ENCODE data around the gene CIB1.
"Not testable (repeated sequence)": the region's sequence is repeated elsewhere in the genome, so short reads cannot be mapped to it uniquely, and the experiment has no call there.

Gene CIB1

DNA sequence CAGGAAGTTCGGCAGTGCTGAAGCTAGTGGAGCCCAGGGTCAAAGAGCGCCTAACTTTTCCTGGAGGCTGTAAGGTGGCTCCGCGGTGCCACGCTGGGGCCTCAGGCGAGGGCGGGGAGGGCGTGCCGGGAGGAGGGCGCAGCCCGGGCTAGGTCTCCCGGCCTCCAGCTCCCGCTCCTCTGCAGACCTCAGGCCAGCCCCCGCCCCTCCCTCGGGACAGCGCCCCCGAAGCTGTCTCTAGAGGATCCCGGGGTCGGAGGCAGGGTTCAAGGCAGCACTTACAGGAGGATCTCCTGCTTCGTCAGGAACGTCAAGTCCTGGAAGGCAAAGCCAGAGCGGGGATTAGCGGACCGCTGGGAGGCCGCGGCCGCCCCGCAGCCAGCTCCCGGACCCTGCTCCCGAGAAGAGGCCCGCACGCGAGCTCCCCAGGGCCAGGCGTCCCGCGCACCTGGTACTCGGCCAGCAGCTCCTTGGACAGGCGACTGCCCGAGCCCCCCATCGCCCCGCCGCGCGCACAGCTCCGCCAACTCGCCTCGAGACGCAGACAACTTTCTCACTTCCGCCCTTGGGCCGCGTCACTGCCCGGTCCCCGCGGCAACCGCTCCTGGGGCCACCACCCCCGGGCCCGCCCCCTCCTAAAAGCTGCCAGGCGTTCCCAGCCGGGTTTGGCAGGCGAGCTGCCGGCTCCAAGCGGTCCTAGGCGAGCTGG is at the start of gene CIB1:
Gene CIB1 (minus strand): TSS at position 555 of the 709 bp plus-strand sequence. CDS start 56 bp downstream, at position 499.
- DNase-seq, result peak; percentile 93

DNA sequence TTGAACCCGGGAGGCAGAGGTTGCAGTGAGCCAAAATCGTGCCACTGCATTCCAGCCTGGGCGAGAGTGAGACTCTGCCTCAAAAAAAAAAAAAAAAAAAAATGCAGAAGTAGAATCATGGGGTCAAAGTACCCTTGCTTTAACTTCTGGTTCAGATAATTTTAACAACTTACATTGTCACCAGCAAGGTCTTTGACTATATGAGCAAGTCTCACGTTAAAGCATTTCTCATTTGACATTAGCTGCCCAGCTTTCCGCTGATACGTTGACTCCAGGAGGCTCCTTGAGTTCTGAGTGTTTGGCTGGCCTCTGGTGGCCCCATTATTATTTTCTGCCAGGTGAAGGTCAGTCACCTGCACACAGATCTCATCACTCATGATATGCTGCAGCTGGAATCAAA is 47.9 kb upstream of the CIB1 start:
- peak; percentile 7 for DNase-seq

DNA sequence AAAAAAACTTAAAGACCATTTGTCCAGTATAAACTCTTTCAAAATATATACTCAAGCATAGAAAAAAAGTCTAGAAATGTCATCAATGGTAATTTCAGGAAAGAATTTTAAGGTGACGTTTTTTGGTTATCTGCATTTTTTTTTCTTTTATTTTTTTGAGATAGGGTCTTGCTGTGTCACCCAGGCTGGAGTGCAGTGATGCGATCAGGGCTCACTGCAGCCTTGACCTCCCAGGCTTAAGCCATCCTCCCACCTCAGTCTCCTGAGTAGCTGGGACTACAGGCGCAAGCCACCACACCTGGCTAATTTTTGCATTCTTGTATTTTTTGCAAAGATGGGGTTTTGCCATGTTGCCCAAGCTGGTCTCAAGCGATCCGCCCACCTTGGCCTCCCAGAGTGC is 47.0 kb upstream of the CIB1 start:
- not testable (repeated sequence) for DNase-seq

DNA sequence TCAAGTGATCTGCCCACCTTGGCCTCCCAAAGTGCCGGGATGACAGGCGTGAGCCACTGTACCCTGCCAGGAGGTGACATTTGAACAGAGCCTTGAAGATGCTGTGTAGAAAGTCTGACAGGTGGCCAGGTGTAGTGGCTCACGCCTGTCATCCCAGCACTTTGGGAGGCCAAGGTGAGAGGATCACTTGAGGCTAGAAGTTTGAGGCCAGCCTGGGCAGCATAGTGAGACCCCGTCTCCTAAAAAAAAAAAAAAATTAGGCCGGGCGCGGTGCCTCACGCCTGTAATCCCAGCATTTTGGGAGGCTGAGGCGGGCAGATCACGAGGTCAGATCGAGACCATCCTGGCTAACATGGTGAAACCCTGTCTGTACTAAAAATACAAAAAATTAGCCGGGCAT is 44.7 kb upstream of the CIB1 start:
- not testable (repeated sequence) for DNase-seq

DNA sequence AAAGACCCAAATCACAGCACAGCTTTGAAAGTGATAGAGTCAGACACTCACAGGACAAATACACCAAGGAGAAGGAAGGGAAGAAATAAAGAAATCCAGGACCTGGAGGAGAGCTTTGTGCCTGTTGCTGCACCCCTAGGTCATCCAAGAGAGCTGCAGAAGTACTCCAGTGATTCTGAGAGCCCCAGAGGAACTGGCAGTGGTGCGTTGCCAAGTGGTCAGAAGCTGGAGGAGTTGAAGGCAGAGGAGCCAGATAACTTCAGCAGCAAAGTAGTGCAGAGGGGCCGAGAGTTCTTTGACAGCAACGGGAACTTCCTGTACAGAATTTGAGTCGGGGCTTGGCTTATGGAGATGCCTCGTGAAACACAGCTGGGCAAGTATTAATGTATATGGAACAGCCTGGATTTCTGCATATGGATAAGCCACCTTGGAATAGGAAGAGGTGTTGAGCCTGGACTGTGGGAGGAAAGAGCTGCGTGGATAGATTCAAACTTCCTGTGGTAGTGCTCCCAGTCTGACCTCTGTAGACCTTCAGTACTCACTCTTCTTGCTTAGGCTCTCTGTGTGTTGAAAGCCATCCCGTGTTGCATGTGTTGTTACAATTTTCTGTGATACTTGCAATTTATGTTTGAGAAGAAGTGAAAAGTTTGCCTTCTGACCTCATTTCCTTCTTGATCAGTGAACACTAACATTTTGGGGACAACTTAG is 37.9 kb upstream of the CIB1 start:
- no peak for DNase-seq

DNA sequence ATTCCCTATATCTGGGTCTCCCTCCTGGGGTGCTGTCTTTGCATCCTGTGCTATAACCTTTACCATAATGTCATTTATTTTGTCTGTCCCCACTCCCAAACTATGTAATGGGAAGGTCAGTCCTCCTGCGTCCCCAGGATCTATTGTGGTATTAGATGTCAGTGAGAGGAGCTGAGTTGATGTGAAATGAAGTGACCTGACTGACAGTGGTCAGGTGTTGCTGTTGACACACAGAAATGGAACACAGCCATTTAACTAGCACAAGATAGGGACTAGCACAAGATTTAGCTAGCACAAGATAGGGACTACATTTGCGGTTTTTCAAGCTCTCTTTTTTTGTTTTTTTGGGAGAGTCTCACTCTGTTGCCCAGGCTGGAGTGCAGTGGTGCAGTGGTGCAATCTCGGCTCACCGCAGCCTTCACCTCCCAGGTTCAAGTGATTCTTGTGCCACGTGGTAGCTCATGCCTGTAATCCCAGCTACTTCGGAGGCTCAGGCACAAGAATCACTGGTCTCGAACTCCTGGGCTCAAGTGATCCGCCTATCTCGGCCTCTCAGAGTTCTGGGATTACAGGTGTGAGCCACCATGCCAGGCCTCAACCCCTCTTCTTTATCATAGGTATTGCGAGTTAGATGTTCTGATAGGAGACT is 36.9 kb upstream of the CIB1 start:
- DNase-seq, result no peak

DNA sequence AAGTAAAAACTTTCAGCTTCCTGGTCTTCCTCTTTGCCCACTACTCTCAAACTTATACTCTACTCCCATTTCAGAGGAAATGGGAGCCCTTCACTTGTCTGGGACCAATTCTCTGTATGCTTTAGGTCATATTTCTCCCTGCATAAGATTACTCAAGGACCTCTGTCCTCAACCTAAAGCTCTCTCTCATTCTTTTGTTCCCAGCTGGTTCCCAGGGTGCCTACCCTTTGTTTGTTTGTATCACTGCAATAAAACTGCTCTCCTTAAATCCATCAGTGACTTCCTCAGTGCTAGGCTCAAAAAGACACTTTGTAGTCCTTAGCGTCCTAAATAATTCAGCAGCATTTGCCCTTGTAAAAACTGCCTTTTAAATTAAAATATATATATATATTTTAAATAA is 34.7 kb upstream of the CIB1 start:
- DNase-seq, result no peak

DNA sequence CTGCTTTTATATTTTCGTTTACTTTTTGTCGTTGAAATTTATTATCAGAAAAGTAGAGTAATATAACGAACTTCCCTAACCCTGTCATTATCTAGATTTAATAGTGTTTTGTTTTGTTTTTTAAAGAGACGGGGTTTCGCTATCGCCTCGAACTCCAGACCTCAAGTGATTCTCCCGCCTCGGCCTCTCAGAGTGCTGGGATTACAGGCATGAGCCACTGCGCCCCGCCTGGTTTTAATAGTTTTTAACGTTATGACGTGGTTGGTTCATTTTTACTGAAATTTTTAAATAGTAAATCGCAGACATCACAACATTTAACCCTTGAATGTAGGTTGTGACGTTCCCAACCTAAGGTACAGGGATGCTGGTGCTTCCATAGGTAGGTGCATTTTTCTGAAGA is 32.7 kb upstream of the CIB1 start:
- no peak for DNase-seq

DNA sequence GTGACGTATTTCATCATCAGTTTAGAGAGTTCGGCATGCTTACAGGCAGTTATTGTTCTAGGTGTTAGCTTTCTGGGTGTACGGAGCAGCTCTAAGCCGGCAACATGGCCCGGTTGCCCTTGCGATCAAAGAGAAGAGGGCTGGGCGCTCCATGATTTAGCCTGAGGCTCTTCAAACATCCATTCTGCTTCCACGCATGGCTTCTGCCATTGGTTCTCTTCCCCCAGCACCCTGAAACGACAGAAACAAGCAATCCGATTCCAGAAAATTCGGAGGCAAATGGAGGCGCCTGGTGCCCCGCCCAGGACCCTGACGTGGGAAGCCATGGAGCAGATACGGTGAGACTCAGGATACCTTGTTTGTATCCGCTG is 32.3 kb upstream of the CIB1 start:
- DNase-seq, result peak; percentile 29

DNA sequence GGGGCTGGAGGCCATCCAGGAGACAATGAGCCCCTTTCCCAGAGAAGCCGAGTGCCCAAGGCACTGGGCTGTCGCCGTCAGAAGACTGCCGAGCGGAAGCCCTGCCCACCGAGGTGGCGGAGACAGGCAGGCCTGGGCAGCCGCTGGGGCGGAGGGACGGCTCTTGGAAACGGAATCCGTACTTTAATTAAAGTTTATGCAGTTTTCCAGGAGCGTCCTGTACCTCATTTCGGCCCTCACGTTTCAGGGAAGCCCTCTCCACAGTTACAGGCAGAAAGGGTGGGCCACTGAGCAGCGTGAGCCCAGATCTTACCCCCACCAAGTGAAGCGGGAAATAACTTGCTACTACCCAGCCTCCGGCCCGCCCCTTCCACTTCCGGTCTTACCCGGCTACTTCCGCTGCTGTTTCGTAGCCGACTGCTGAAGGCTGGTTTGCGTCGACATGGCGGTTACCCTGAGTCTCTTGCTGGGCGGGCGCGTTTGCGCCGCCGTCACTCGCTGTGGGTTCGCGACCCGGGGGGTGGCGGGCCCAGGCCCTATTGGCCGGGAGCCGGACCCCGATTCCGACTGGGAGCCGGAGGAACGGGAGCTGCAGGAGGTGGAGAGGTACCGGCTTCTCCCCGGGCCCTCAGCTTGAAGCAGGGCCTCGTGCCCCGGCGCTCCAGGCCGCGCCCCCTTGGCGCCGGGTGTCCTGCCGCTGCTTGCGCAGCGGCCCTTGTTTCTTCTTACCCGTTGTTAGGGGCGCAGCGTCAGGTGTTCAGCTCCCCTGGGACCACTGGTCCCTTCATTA is 31.7 kb upstream of the CIB1 start, which contains the start of gene NGRN:
Gene NGRN (plus strand): TSS at position 402 of the 790 bp plus-strand sequence. CDS start 41 bp downstream, at position 443.
- peak; percentile 81 for DNase-seq

DNA sequence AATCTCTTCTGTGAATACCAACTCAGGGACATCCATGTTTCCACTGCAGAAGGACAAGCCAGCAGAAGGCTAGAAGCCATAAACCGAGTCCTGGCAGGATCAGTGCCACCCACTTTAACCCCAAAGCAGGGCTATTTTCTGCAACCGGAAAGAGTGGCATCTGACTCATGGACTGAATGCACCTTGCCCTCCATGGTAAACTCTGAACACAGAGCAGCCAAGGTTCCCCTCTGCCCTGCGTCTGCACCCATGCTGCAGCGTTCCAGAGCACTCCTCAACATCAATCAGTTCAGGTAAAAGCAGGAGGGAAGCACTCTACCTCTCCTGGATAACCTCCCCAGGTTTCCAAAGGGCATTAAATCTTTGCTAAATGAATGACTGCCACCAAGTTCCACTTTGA is 30.9 kb upstream of the CIB1 start:
- no peak for DNase-seq

DNA sequence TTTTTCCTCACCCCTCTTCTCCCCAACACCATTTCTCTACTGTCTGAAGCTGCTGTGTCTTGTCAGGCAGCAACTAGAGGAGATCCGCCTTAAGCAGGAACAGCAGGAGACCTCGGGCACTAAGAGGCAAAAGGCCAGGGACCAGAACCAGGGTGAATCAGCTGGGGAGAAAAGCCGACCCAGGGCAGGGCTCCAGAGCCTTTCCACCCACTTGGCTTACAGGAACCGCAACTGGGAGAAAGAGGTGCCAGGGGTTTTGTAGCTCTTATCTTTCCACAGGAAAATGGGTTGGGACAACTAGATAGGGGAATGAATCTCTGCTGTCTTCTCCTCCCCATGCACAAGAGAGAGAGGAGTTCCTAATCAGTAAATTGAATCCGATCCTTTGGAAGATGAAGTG is 28.7 kb upstream of the CIB1 start:
- DNase-seq, result no peak

DNA sequence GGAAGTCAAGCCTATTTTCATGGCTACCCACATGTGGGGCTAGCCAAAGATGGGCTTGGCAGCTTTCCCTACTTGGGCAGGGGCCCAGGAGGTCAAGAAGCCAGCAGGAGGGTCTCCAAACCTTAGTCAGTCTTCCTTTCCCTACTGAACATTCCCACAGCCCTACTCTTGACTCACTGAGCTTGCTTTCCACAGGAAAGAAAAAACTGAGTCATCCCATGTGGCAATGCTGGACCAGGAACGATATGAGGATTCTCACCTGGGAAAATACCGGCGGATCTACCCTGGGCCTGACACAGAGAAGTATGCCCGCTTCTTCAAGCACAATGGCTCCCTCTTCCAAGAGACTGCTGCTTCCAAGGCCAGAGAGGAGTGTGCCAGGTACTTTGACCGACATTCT is 28.1 kb upstream of the CIB1 start:
- no peak for DNase-seq

DNA sequence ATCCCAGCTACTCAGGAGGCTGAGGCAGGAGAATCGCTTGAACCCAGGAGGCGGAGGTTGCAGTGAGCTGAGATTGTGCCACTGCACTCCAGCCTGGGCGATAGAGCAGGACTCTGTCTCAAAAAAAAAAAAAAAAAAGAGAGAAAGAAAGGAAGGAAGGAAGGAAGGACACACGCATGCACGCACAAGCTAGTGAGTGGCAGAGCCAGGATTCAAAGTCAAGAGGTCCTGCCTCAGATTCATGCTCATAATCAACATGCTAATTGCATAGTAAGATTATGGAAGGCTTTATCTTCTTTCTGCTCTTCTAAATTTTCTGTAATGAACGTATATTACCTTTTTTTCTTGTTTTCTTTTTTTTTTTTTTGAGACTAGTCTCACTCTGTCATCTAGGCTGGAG is 27.0 kb upstream of the CIB1 start:
- DNase-seq, result not testable (repeated sequence)

DNA sequence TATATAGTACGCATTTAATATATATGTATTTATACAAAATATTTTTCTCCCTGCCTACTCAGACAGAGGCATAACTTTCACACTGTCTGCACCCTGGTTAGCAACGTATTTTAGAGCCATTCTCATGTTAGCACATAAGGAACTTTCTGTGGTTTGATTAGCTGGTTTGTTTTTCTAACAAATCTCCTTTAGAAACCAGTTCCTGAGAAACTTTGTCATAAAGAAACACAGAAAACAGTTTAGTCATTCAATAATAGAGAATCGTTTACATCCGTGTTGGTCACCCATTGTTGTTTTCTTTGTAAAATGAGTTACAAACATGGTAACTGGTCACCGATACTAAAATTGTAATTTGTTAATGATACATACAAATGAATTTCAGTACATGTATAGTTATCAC is 25.8 kb upstream of the CIB1 start:
- DNase-seq, result no peak

DNA sequence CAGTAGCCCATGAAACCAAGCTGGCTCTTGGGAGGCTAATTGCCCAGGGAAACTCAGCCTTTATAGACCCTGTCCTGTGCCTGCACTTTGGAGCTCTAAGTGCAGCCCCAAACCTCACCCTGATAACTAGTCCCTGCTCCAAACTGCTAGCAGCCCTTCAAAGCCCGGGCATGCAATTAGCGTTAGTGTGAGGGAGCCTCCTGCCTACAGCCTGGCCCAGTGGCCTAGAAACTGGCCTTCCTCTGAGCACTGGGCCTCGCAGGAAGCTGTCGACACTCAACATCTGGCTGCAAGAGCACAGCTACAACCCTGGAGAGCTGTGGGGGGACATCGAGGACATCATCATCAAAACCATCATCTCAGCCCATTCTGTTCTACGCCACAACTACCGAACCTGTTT is 24.0 kb upstream of the CIB1 start:
- DNase-seq, result no peak

DNA sequence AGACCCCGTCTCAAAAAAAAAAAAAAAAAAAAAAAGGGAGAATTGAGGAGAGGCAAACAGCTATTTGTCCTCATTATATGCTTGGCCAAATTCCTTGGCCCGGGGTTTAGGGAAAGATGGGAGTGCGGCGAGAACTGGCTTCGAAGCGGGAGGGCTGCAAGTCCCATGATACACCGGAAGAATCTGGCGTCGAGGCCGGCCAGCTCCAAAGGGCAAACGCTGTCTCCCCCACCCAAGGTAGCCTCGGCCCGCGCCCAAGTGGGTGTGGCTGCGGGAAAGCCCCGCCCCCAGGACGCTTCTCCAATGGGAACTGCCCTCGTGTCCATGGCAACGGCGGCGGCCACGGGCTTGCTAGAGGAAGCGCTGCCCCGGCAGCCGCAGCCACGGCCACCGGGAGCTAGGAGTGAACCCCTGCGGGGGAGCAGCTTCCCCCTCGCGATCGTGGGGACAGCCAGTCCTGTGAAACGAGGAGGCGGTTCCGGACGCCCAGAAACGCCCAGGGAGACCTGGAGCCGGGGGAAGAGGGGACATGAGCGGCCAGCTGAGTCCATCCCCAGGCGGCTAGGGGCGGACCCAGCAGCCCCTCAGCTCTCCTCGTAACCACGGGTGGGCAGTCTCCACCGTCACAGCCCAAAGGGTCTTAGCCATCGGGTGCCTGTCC is 15.6 kb upstream of the CIB1 start, which contains the start of gene TTLL13:
Gene TTLL13 (plus strand): TSS at position 354 of the 661 bp plus-strand sequence. CDS start 1,075 bp downstream, outside the sequence.
- DNase-seq, result peak; percentile 84

DNA sequence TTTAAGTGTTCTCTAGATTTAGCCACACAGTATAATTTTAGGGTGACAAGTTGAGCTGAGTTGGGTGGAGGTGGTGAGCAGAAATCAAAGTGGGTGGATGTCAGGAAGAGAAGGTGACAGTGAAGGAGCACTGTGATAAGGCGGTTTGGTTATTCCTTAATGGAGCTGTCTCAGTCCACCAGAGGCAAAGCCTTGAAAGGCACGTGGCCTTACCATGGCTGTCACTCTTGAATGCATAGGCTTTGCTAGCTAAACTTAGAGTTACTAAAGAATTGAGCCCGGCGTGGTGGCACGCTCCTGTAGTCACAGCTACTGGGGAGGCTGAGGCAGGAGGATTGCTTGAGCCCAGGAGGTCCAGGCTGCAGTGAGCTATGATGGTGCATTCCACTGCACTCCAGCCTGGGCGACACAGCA is 15.1 kb upstream of the CIB1 start:
- no peak for DNase-seq

DNA sequence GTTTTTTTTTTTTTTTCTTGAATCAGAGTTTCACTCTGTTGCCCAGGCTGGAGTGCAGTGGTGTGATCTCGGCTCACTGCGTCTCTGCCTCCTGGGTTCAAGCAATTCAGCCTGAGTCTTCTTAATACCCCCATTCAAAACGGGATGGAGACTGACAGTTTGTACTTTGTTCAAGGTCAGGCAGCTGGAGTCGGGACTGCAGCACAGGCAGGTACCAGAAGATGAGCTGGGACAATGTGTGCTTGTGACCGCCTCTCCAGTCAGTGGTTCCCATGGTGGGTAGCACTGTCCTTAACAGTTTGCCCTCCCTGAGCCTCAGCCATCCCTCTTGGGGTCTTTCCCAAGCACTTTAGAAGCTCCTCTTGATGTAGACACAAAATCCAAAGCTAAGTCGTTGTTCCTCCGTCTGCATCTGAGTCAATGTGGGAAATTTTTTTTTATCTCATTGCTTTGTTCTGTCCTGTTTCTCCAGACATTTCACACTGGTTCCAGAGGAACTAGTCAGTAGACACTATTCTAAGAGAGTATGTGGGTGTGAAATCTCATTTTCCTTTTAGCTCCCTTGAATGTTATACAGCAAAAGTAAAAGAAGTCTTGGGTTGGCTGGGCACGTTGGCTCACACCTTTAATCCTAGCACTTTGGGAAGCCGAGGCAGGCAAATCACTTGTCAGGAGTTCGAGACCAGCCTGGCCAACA is 10.3 kb upstream of the CIB1 start:
- DNase-seq, result no peak

DNA sequence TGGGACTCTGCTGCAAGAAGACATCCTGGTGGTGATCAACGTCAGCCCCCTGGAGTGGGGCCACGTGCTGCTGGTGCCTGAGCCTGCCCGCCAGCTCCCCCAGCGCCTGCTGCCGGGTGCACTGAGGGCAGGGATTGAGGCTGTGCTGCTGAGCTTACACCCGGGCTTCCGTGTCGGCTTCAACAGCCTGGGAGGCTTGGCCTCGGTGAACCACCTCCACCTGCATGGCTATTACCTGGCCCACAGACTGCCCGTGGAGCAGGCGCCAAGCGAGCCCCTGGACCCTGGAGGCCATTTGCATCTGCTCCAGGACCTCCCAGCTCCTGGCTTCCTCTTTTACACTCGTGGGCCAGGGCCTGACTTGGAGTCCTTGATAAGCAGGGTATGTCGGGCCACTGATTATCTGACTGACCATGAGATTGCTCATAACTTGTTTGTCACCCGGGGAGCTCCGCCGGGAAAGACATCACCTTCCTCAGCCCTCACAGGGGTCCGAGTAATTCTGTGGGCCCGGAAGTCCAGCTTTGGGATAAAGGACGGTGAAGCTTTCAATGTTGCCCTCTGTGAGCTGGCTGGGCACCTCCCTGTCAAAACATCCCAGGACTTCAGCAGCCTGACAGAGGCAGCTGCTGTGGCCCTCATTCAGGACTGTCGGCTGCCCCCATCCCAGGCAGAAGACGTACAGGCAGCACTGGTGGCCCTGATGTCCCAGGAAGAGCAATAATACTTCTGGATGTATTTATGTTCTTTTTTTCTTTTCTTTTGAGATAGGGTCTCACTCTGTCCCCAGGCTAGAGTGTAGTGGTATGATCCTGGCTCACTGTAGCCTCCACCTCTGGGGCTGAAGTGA is 7.8 kb upstream of the CIB1 start:
- DNase-seq, result no peak

DNA sequence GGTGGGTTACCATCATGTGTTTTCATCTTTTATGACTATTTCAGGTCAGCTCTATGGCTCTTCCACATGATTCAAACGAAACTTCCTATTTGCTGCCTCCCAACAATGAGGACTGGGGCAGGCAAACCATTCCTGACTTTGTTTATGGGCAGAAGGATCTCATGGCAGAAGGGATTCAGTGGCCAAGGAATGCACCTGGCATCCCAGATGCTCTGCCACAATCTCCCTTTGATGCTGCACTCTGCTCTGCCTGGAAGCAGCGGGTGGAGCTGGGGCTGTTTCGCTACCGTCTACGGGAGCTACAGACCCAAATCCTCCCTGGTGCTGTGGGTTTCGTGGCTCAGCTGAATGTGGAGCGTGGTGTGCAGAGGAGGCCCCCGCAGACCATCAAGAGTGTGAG is 7.1 kb upstream of the CIB1 start:
- no peak for DNase-seq

Measured in NCI-H774 (cell line).